Measurements from ENCODE around the gene TGM2.

Gene TGM2

DNA sequence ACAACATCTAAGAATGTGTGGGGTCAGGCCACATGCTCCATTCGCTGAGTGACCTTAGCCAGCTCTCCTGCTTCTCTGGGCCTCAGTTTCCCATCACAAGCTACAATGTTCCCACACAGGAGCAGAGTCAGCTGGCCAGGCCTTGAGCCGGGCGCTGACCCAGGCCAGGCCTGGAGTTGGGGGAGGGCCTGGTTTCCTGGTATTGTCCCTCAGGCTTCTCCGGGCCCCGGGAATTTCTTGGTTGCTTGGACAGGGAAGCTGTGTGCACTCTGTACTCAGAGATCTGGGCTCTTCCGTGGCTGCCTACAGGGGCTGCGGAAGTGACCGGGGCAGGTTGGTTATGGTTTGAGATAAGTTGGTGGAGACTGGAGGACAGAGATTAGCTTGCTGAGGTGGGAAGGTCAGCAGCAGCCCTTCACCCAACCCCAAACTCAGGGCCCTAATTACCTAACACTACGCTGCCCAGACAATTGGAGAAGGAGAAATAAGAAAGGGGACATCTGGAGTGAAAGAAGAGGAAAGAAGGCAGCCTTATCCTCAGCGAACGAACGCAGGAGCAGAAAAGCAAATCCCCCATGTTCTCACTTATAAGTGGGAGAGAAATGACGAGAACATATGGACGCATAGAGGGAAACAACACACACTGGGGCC lies 6.2 kb downstream of the TGM2 start:
- in situ Hi-C loops (cut with MboI; ENCODE audit: low sequenced_read_pairs) = loop anchor here (25.0 kb wide), 1 partner anchor 97 kb away; no protein-coding TSS in a partner anchor
- H3K36me3 ChIP-seq (replicated peaks) = no peaks in the 10 kb centered on the region

DNA sequence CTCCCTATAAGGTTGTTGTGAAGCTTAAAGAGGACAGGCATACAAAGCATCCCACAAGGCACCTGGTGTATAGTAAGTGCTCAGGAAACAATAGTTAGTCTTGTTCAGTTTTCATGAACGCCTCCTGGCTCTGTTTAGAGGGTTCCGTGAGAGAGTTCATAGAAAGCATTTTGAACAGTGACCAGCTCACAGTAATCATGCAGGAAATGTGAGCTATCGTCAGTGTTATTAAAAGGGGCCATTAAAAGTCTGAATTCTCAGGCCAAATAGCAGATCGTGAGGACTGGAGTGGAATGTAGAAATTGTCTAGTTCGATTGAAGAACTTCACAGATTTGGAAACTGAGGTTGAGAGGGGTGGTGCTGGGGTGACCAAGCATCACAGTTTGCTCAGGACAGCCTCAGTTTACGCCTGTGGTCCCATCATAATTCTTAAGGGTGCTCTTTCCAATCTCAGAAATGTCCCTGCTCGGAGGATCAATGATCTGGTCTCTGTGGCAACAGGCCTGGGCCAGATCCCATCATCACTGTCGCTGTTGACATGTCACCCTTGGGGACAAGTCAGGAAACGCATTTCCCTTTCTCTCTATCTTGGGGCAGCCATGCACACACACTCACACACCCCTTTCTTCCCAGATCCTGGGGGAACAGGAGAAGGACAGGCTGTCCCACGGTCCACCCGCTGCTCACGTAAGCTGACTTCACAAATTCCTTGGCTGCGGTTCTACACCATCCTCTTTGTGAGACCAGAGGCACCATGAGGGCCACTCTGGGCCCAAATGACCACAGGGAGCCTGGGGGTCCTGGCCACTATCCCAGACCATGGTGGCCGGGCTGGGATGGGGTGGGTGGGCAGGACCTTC lies 7.2 kb downstream of the TGM2 start:
- no peaks in the 10 kb centered on the region for H3K36me3 ChIP-seq (replicated peaks)
- no peaks in the 10 kb centered on the region for H3K27me3 ChIP-seq (ENCODE audit: low read depth)
- no peaks in the 10 kb centered on the region for H3K4me1 ChIP-seq
- H3K4me3 ChIP-seq = no peak overlapping the region
- DNase-seq (ENCODE audit: low spot score in 2 of 2) = no peak
- no peaks in the 10 kb centered on the region for H3K9me3 ChIP-seq
- in situ Hi-C loops (cut with MboI; ENCODE audit: low sequenced_read_pairs) = loop anchor here (25.0 kb wide), 1 partner anchor 96 kb away; no protein-coding TSS in a partner anchor

More for the DNA sequence above, 6.2 kb downstream of the TGM2 start:
- no peaks in the 10 kb centered on the region for H3K4me1 ChIP-seq
- no peaks in the 10 kb centered on the region for H3K9me3 ChIP-seq
- no peak overlapping the region for H3K4me3 ChIP-seq
- no peaks in the 10 kb centered on the region for H3K27me3 ChIP-seq (ENCODE audit: low read depth)
- DNase-seq (ENCODE audit: low spot score in 2 of 2) = no peak

DNA sequence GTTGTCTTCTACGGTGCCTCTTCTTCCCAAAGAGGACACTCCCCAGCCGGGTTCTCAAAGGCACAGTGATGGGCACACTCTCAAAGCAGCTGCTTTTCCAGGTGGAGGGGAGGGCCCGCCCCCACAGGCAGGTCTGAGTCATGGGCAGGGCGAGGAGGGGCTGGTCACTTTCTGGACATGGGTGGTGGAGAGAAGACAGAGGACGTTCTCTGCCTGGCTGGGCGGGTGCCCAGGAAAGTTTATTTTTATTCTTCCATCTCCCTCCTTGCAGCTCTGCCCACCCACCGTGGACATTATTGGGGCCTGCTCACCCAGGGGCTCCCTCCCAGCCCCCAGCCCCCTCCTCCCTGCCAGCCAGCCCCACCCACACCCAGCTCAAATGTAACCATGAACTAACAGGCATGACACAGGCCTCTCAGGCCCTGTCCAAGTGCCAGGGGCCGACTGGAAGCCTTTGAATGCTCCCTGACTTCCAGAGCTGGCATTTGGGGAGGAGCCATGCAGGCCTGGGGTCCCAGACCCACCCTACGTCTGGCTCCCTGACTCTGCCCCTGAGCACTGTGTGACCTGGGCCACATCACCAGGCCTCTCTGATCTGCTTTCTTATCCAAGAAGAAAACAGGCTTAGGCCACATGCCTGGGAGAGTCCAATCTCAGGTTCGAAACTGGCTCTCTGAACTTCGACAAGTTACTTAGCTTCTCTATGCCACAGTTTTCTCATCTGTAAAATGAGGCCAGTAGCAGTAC lies 8.0 kb downstream of the TGM2 start:
- in situ Hi-C loops (cut with MboI; ENCODE audit: low sequenced_read_pairs) = loop anchor here (25.0 kb wide), 1 partner anchor 95 kb away; no protein-coding TSS in a partner anchor
- no peak overlapping the region for H3K4me3 ChIP-seq
- no peaks in the 10 kb centered on the region for H3K9me3 ChIP-seq
- DNase-seq (ENCODE audit: low spot score in 2 of 2) = no peak
- H3K4me1 ChIP-seq = no peaks in the 10 kb centered on the region
- no peaks in the 10 kb centered on the region for H3K27me3 ChIP-seq (ENCODE audit: low read depth)
- H3K36me3 ChIP-seq (replicated peaks) = no peaks in the 10 kb centered on the region

DNA sequence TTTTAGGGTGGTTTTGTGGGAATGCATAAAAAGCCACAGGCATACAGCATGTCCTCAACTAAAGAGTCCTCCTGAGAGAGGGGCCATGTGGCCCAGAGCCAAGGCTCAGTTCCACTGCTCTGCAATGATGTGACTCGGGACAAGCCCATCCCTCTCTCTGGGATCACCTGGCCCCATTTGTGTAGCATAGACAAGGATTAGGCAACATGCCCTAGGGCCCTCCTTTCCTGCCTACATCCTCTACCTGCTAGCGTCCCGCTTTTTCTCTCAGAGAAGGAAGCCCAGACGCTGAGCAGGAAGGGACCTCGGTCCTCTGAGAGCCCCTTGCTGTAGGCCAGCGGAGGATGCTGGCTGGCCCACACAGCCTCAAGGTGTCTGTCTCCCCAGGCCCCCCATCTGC lies 8.8 kb downstream of the TGM2 start:
- H3K9me3 ChIP-seq = no peaks in the 10 kb centered on the region
- in situ Hi-C loops (cut with MboI; ENCODE audit: low sequenced_read_pairs) = loop anchor here (25.0 kb wide), 1 partner anchor 94 kb away; no protein-coding TSS in a partner anchor
- H3K27me3 ChIP-seq (ENCODE audit: low read depth) = no peaks in the 10 kb centered on the region
- H3K36me3 ChIP-seq (replicated peaks) = no peaks in the 10 kb centered on the region
- no peak for DNase-seq (ENCODE audit: low spot score in 2 of 2)
- no peaks in the 10 kb centered on the region for H3K4me1 ChIP-seq
- no peak overlapping the region for H3K4me3 ChIP-seq

DNA sequence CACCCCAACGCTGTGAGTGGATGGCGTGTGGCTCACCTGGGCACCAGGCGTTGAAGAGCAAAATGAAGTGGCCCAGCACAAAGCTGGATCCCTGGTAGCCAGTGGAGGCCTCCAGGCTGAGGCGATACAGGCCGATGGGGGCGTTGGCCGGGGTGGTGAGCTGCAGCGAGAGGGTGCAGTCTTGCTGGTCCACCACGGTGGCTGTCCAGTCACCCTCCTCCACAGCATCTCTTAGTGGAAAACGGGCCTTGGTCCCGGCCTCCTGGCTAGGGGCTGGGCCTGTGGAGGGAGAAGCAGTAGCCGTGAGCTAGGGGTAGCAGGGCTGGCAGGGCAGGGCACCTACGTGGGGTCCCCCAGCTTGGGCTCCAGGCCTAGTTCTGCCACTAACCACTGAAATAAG lies 9.3 kb downstream of the TGM2 start:
- Histone ChIP-seq H3K9me3 (no peaks in the 10 kb centered on the region), H3K4me1 (no peaks in the 10 kb centered on the region), H3K36me3 (replicated peaks) (no peaks in the 10 kb centered on the region), H3K27me3 (ENCODE audit: low read depth) (no peaks in the 10 kb centered on the region), H3K4me3 (no peak overlapping the region)
- DNase-seq (ENCODE audit: low spot score in 2 of 2) = no peak
- in situ Hi-C loops (cut with MboI; ENCODE audit: low sequenced_read_pairs) = loop anchor here (25.0 kb wide), 1 partner anchor 94 kb away; no protein-coding TSS in a partner anchor

GRCh38 chr20:38153401-38153800 lies 11.7 kb downstream of the TGM2 start:
- no peaks in the 10 kb centered on the region for H3K4me1 ChIP-seq
- in situ Hi-C loops (cut with MboI; ENCODE audit: low sequenced_read_pairs) = loop anchor here (25.0 kb wide), 1 partner anchor 91 kb away; no protein-coding TSS in a partner anchor
- H3K9me3 ChIP-seq = no peaks in the 10 kb centered on the region
- no peaks in the 10 kb centered on the region for H3K27me3 ChIP-seq (ENCODE audit: low read depth)
- H3K36me3 ChIP-seq (replicated peaks) = no peaks in the 10 kb centered on the region
- H3K4me3 ChIP-seq = no peak overlapping the region
- no peak for DNase-seq (ENCODE audit: low spot score in 2 of 2)

GRCh38 chr20:38152621-38153221 lies 12.3 kb downstream of the TGM2 start:
- no peak for DNase-seq (ENCODE audit: low spot score in 2 of 2)
- in situ Hi-C loops (cut with MboI; ENCODE audit: low sequenced_read_pairs) = loop anchor here (25.0 kb wide), 1 partner anchor 90 kb away; no protein-coding TSS in a partner anchor
- H3K4me1 ChIP-seq = no peaks in the 10 kb centered on the region
- H3K36me3 ChIP-seq (replicated peaks) = no peaks in the 10 kb centered on the region
- no peak overlapping the region for H3K4me3 ChIP-seq
- H3K27me3 ChIP-seq (ENCODE audit: low read depth) = no peaks in the 10 kb centered on the region
- H3K9me3 ChIP-seq = no peaks in the 10 kb centered on the region

DNA sequence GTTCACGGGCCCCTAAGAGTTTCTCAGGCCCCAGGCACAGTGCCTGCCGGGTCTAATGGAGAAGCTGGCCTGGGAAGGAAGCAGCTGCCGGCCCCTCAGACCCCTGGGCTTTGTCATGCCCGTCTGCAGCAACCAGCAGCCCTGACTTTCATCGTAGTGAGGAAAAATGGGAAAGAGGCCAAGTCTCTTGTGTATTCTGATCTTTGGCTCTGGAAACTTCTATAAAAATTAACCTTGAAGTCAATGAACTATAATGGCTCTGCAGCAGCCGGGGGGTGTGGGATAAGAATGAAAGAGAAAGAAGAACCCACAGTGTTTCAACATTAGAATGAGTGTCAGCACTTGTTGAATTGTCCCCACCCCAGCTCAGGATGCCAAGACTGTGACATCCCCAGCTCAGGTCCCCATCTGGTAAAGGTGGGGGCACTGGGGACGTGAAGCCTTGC lies 12.9 kb downstream of the TGM2 start:
- in situ Hi-C loops (cut with MboI; ENCODE audit: low sequenced_read_pairs) = loop anchor here (25.0 kb wide), 1 partner anchor 90 kb away; no protein-coding TSS in a partner anchor
- no peaks in the 10 kb centered on the region for H3K9me3 ChIP-seq
- H3K4me1 ChIP-seq = no peaks in the 10 kb centered on the region
- no peaks in the 10 kb centered on the region for H3K36me3 ChIP-seq (replicated peaks)
- no peaks in the 10 kb centered on the region for H3K27me3 ChIP-seq (ENCODE audit: low read depth)
- DNase-seq (ENCODE audit: low spot score in 2 of 2) = peak in 1 of 2 experiments; percentile 32
- no peak overlapping the region for H3K4me3 ChIP-seq

DNA sequence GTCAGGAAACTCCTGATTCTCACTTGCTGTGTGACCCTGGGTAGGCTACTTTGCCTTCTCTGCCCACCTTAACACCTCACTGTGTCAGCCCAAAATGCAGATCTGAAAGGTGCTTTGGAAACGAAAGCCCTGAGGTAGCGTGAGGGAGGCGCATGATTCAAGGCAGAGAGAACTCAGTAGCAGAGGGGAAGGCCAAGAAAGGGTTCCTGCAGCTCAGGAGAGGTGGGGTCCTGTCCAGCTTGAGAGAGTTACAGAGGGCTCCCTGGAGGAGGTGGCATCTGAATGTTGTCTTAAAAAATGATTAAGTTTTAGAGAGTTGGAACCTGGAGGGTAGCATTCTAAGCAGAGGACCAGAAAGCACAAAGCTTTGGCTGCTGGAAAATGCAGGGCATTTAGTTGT lies 13.6 kb downstream of the TGM2 start:
- no peaks in the 10 kb centered on the region for H3K4me1 ChIP-seq
- H3K27me3 ChIP-seq (ENCODE audit: low read depth) = no peaks in the 10 kb centered on the region
- H3K4me3 ChIP-seq = no peak overlapping the region
- H3K9me3 ChIP-seq = no peaks in the 10 kb centered on the region
- DNase-seq (ENCODE audit: low spot score in 2 of 2) = no peak
- H3K36me3 ChIP-seq (replicated peaks) = no peaks in the 10 kb centered on the region
- in situ Hi-C loops (cut with MboI; ENCODE audit: low sequenced_read_pairs) = loop anchor here (25.0 kb wide), 1 partner anchor 89 kb away; no protein-coding TSS in a partner anchor

DNA sequence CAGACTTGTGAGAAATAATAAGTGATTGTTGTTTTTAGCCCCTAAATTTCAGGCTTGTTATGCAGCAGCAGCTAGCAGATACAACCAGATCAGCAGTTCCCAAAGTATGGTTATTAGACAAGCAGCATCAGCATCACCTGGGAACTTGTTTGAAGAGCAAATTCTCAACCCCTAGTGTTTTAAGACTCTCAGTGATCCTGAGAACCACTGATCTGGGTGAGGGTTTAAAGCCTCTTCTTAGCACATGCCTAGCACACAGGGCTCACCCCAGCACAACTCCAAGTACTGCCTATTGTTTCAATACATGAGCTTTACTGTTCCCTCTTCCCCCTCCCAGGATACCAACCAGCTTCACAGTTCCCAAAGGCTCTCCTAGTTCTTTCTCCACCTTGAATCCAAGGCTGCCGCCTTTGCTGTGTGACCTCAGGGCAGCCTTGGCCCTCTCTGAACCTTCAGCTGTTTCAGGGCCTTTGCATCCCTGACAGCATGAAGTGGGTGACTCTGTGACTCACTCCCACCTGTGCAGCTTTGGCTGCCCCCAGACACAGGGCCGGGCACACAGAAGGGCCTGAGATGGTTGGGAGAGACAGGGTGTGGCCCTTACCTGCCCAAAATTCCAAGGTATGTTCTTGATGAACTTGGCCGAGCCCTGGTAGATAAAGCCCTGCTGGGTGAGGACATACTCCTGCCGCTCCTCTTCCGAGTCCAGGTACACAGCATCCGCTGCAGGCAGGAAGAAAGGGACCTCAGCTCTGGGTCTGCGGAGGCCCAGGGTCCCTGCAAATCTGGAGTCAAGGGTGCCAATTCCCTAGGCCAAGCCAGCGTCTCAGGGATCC lies 14.5 kb downstream of the TGM2 start:
- no peak for DNase-seq (ENCODE audit: low spot score in 2 of 2)
- H3K27me3 ChIP-seq (ENCODE audit: low read depth) = no peaks in the 10 kb centered on the region
- no peaks in the 10 kb centered on the region for H3K9me3 ChIP-seq
- in situ Hi-C loops (cut with MboI; ENCODE audit: low sequenced_read_pairs) = loop anchor here (25.0 kb wide), 1 partner anchor 88 kb away; no protein-coding TSS in a partner anchor
- H3K4me3 ChIP-seq = no peak overlapping the region
- no peaks in the 10 kb centered on the region for H3K4me1 ChIP-seq
- H3K36me3 ChIP-seq (replicated peaks) = no peaks in the 10 kb centered on the region

DNA sequence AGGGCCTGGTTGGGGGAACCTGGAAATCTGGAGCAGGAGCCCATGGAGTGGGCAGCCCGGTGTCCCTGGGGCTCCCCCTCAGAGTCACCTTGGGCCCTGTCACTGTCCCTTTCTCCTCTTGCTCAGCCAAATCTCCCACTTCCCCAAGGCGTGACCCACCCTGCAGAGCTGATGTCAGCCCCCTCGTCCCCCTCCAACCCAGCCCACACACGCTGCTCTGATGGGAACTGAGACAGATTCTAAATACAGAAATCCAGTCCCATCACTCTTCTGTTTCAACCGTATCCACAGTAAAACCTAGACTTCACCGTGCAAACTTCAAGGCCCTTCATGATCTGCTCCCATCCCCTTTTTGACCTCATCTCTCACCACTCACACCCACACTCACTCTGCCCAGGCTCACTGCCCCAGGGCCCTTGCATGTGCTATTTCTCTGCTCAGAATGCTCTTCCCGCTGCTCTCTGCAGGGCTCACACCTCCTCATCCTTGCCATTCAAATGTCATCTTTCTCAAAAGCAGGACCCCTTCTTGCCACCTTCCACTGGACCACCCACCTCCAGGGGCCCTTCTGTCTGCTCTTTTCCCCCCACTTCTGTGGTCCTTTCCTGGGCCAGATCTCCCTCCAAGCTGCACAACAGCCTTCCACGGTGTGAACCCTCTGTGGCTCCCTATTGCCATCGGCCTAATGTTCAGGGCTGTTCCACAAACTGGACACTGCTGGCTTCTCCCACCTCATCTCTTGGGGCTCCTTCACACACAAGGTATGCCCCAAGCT lies 16.6 kb downstream of the TGM2 start:
- no peak for DNase-seq (ENCODE audit: low spot score in 2 of 2)
- Histone ChIP-seq H3K27me3 (ENCODE audit: low read depth) (no peaks in the 10 kb centered on the region), H3K4me1 (peaks cover 5% of the 10 kb centered on the region), H3K9me3 (no peaks in the 10 kb centered on the region), H3K4me3 (no peak overlapping the region), H3K36me3 (replicated peaks) (no peaks in the 10 kb centered on the region)
- in situ Hi-C loops (cut with MboI; ENCODE audit: low sequenced_read_pairs) = no loop called here

GRCh38 chr20:38147751-38148150 lies 17.3 kb downstream of the TGM2 start:
- no peak for DNase-seq (ENCODE audit: low spot score in 2 of 2)
- H3K4me3 ChIP-seq = no peak overlapping the region

More at GRCh38 chr20:38147751-38148150, 17.3 kb downstream of the TGM2 start:
- in situ Hi-C loops (cut with MboI; ENCODE audit: low sequenced_read_pairs) = no loop called here
- no peaks in the 10 kb centered on the region for H3K9me3 ChIP-seq
- H3K27me3 ChIP-seq (ENCODE audit: low read depth) = no peaks in the 10 kb centered on the region
- no peaks in the 10 kb centered on the region for H3K36me3 ChIP-seq (replicated peaks)
- H3K4me1 ChIP-seq = peaks cover 5% of the 10 kb centered on the region

Measured in HAP-1 (cell line).